HL-60 (cell line): ENCODE data around the gene SCN3A.

Experiments used
- DNase-seq, 2 experiments: peaks; one replicate each; pipeline ENCODE4 v3.0.0-alpha.2; 2010 to 2020; ENCODE audit warnings: low read depth in 1 of 2, low spot score in 1 of 2
- H3K27ac ChIP-seq: fragments of 250-450 bp; sonication (Bioruptor Pico); replicated peaks from 2 replicates; pipeline ENCODE4 v1.5.1; 2020; ENCODE audit warnings: mild to moderate bottlenecking, moderate library complexity
- H3K27me3 ChIP-seq: fragments of 250-450 bp; sonication (Bioruptor Pico); 2 replicates; pipeline ENCODE4 v1.5.1; 2021; ENCODE audit warnings: mild to moderate bottlenecking, moderate library complexity; ENCODE audit not compliant: insufficient read depth, poor library complexity, severe bottlenecking
- H3K4me3 ChIP-seq: replicated peaks from 2 replicates; pipeline ENCODE4 v1.5.1; 2011; ENCODE audit warnings: mild to moderate bottlenecking, control low read depth, low read length; ENCODE audit not compliant: insufficient read depth
- CTCF ChIP-seq: IDR thresholded peaks from one replicate; pipeline ENCODE4 v1.5.1; 2011; ENCODE audit warnings: low read length, control low read depth, inconsistent platforms; ENCODE audit not compliant: insufficient read depth
- GABPA ChIP-seq: IDR thresholded peaks from 2 replicates; pipeline ENCODE4 v1.6.1; 2012; ENCODE audit warnings: low read depth
- POLR2AphosphoS5 ChIP-seq: IDR thresholded peaks from 2 replicates; pipeline ENCODE4 v1.6.1; 2012; ENCODE audit warnings: low read depth
- REST ChIP-seq: IDR thresholded peaks from 2 replicates; pipeline ENCODE4 v1.6.1; 2012; ENCODE audit warnings: low read depth; ENCODE audit not compliant: insufficient replicate concordance
- SPI1 ChIP-seq: IDR thresholded peaks from 2 replicates; pipeline ENCODE4 v1.6.1; 2012; ENCODE audit warnings: low read depth, mild to moderate bottlenecking, borderline replicate concordance

SCN3A gene

GRCh38 chr2:165054652-165055051 lies 149.2 kb downstream of the SCN3A start:
- no peak overlapping the region for H3K27ac ChIP-seq
- no peak overlapping the region for H3K4me3 ChIP-seq
- no peaks in the 10 kb centered on the region for H3K27me3 ChIP-seq
- TF ChIP-seq SPI1: no peak
- no peak for TF ChIP-seq GABPA
- TF ChIP-seq CTCF: no peak
- no peak for DNase-seq

GRCh38 chr2:165044505-165045303 lies 159.1 kb downstream of the SCN3A start:
- TF ChIP-seq SPI1: no peak
- TF ChIP-seq CTCF: no peak
- TF ChIP-seq REST: no peak
- no peak for TF ChIP-seq POLR2AphosphoS5
- TF ChIP-seq GABPA: no peak
- DNase-seq: no peak
- no peaks in the 10 kb centered on the region for H3K27me3 ChIP-seq
- no peak overlapping the region for H3K4me3 ChIP-seq
- H3K27ac ChIP-seq: no peak overlapping the region
